GM23248 (cell line): ENCODE results near the gene TP63. TPM values are rescaled to one million over a fixed set of nuclear protein-coding genes. Genes with fewer than 3 reads are reported as not detected.
A peak's percentile ranks its signal among the peaks of the same experiment; 100 is the strongest.

Source experiments
- DNase-seq: peaks from one replicate; pipeline ENCODE4 v3.0.0-alpha.2; 2015
- H2AFZ ChIP-seq: fragments of 200-600 bp; sonication (generic); 2 replicates; pipeline ENCODE4 v1.6.1; 2016; ENCODE audit warnings: antibody characterized with exemption
- H3F3A ChIP-seq: fragments of 200-600 bp; sonication (generic); 2 replicates; pipeline ENCODE4 v1.6.1; 2016; ENCODE audit warnings: mild to moderate bottlenecking, antibody characterized with exemption, mixed run types; ENCODE audit not compliant: insufficient read depth
- H3K27ac ChIP-seq: fragments of 200-600 bp; sonication (generic); 2 replicates; pipeline ENCODE4 v1.5.1; 2016; ENCODE audit warnings: mild to moderate bottlenecking
- H3K27me3 ChIP-seq: fragments of 200-600 bp; sonication (generic); replicated peaks from 2 replicates; pipeline ENCODE4 v1.6.1; 2016; ENCODE audit warnings: mild to moderate bottlenecking; ENCODE audit not compliant: insufficient read depth
- H3K36me3 ChIP-seq: fragments of 200-600 bp; sonication (generic); 2 replicates; pipeline ENCODE4 v1.6.1; 2016; ENCODE audit warnings: low read depth, mild to moderate bottlenecking
- H3K4me1 ChIP-seq: fragments of 200-600 bp; sonication (generic); 2 replicates; pipeline ENCODE4 v1.6.1; 2016; ENCODE audit warnings: mild to moderate bottlenecking; ENCODE audit not compliant: insufficient read depth
- H3K4me2 ChIP-seq: fragments of 200-600 bp; sonication (generic); one replicate; pipeline ENCODE4 v1.6.1; 2016; ENCODE audit warnings: mild to moderate bottlenecking; ENCODE audit not compliant: unreplicated experiment
- H3K4me3 ChIP-seq: fragments of 200-600 bp; sonication (generic); 2 replicates; pipeline ENCODE4 v1.5.1; 2016; ENCODE audit warnings: mild to moderate bottlenecking
- H3K79me2 ChIP-seq: fragments of 200-600 bp; sonication (generic); 2 replicates; pipeline ENCODE4 v1.6.1; 2016; ENCODE audit warnings: mild to moderate bottlenecking; ENCODE audit not compliant: insufficient read depth
- H3K9ac ChIP-seq: fragments of 200-600 bp; sonication (generic); 2 replicates; pipeline ENCODE4 v1.6.1; 2016; ENCODE audit warnings: mild to moderate bottlenecking
- H3K9me2 ChIP-seq: fragments of 200-600 bp; sonication (generic); 2 replicates; pipeline ENCODE4 v1.6.1; 2016; ENCODE audit warnings: mixed run types, mild to moderate bottlenecking, moderate library complexity; ENCODE audit not compliant: insufficient read depth
- H3K9me3 ChIP-seq: fragments of 200-600 bp; sonication (generic); one replicate; pipeline ENCODE4 v1.6.1; 2017; ENCODE audit warnings: low read depth
- H4K20me1 ChIP-seq: fragments of 200-600 bp; sonication (generic); 2 replicates; pipeline ENCODE4 v1.6.0; 2016; ENCODE audit not compliant: insufficient read depth
- EZH2 ChIP-seq: fragments of 200-600 bp; sonication (generic); IDR thresholded peaks from 2 replicates; pipeline ENCODE4 v1.6.1; 2018; ENCODE audit warnings: antibody characterized with exemption, mild to moderate bottlenecking; ENCODE audit not compliant: insufficient read depth, poor library complexity, severe bottlenecking
- EZH2phosphoT487 ChIP-seq: fragments of 200-600 bp; sonication (generic); IDR thresholded peaks from 2 replicates; pipeline ENCODE4 v1.6.1; 2018; ENCODE audit warnings: antibody characterized with exemption, moderate library complexity, mild to moderate bottlenecking, low read depth; ENCODE audit not compliant: insufficient read depth
- WGBS, 2 experiments: methylation state at CpG; one replicate each; pipeline ENCODE4 v1.1.6; 2015 to 2017; ENCODE audit warnings: low lambda C conversion rate in 2 of 2, low coverage in 1 of 2; ENCODE audit errors: missing lambda C conversion rate in 2 of 2; 5-methylcytosine and 5-hydroxymethylcytosine counted together
- in situ Hi-C: fragments of 300-500 bp; cut with MboI; formaldehyde crosslinking; loops from 2 replicates; pipeline ENCODE4 v1.15.0; 2020
- polyA plus RNA-seq: library from polyadenylated mRNA; unstranded; fragments of >200 nt; fragmentation: Nextera tagmentation; extraction: Ambion mirVana; gene quantifications from 2 replicates; pipeline ENCODE4 v1.2.1, GENCODE V29; 2016
- total RNA-seq: library from RNA; depleted of rRNA; stranded (reverse); fragments of >200 nt; shearing (Covaris generic); gene quantifications from 2 replicates; pipeline ENCODE4 v1.2.3, GENCODE V29; 2014

TP63 gene
- total and polyA plus RNA-seq, 2 experiments from 2014 or later = not detected

DNA sequence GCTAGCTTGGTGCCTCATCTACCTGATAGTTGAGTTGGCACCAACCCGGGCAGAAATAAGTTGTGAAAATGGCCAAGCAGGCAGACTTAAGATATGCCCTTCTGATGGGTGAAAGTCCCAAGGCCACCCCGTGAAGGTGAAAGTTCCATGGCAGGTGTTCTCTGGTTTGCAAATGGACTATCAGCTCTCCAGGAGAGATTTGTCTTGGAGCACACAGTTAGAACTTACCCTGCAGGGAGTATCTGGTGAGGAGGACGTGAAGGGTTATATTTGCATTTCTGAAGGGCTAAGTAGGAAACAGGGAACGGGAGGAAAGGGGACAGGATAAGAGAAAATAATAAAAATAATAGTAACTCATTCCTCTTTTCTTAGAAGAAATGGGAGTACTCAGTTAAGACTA, 220.5 kb downstream of the TP63 start:
- Histone ChIP-seq H3K9me2 (no peaks in the 10 kb centered on the region), H4K20me1 (no peaks in the 10 kb centered on the region), H3K79me2 (no peaks in the 10 kb centered on the region), H3K4me3 (no peak overlapping the region), H3K27ac (no peak overlapping the region), H3K27me3 (no peaks in the 10 kb centered on the region), H3K4me2 (no peak overlapping the region), H3K36me3 (no peaks in the 10 kb centered on the region), H2AFZ (no peak overlapping the region), H3K9ac (no peak overlapping the region), H3K4me1 (0 out of 2 replicates have a peak, but pooled peaks cover 16% of the 10 kb centered on the region), H3F3A (no peaks in the 10 kb centered on the region; the same call in 1 of the 2 replicates), H3K9me3 (no peaks in the 10 kb centered on the region)
- no peak for DNase-seq
- TF ChIP-seq EZH2phosphoT487 (no peak), EZH2 (no peak)
- in situ Hi-C loops = no loop called here
- 71 to 81% methylated on average over 4 of the region's 4 CpGs for WGBS, 2 experiments

DNA sequence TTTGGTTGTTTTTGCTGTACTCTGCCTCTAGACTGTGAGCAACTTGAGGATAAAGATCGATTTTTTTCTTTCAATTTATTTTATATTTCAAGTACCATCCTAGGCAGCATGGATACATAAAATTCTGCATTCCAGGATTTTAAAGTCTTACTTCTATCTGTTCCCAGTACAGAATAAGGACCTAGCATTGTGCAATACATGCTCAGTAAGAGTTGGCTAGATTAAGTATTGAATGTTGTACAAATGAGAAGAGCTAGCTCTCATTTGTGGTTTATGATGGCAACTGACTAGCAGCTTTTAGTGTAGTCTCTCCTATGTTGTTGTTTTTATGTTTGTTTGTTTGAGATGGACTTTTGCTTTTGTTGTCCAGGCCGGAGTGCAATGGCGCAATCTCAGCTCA, 222.7 kb downstream of the TP63 start:
- H3F3A ChIP-seq = no peaks in the 10 kb centered on the region
- H3K27ac ChIP-seq = no peak overlapping the region
- no peaks in the 10 kb centered on the region for H3K27me3 ChIP-seq
- H3K4me1 ChIP-seq = 0 out of 2 replicates have a peak, but pooled peaks cover 9% of the 10 kb centered on the region
- H3K4me2 ChIP-seq = no peak overlapping the region
- H3K4me3 ChIP-seq = no peak overlapping the region
- H3K36me3 ChIP-seq = no peaks in the 10 kb centered on the region
- H2AFZ ChIP-seq = no peak overlapping the region
- in situ Hi-C loops = no loop called here
- no peak overlapping the region for H3K9ac ChIP-seq
- H4K20me1 ChIP-seq = no peaks in the 10 kb centered on the region
- TF ChIP-seq EZH2phosphoT487 = no peak
- H3K79me2 ChIP-seq = no peaks in the 10 kb centered on the region
- no peaks in the 10 kb centered on the region for H3K9me2 ChIP-seq
- 96 to 97% methylated on average over 3 of the region's 3 CpGs for WGBS, 2 experiments
- DNase-seq = no peak
- no peaks in the 10 kb centered on the region for H3K9me3 ChIP-seq

DNA sequence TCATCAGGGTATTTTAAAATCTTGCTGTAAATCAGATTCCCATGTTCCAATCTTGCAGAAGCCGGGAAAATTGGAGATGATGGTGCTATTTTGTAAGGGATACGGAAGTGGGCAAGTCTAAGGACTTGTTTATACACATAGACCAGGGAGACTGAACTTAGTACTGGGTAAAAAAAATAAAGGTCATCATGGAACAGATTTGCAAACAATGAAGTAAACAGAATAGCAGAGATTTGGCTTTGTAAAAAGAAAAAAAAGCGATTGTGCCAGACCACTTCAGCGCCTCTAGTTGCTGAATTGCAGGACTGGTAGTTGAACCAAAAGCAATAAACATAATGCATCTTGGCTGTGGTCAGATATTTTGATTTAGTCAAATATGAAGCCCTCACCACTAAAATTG, 229.1 kb downstream of the TP63 start:
- H3K27ac ChIP-seq = no peak overlapping the region
- H3K4me3 ChIP-seq = no peak overlapping the region
- no peaks in the 10 kb centered on the region for H3K36me3 ChIP-seq
- no peak overlapping the region for H2AFZ ChIP-seq
- H3K4me1 ChIP-seq = no peaks in the 10 kb centered on the region
- H3K4me2 ChIP-seq = no peak overlapping the region
- in situ Hi-C loops = no loop called here
- H3K27me3 ChIP-seq = no peaks in the 10 kb centered on the region
- no peaks in the 10 kb centered on the region for H3K9me2 ChIP-seq
- no peak for TF ChIP-seq EZH2phosphoT487
- no peaks in the 10 kb centered on the region for H3K9me3 ChIP-seq
- H4K20me1 ChIP-seq = no peaks in the 10 kb centered on the region
- no peak overlapping the region for H3K9ac ChIP-seq
- peaks cover 4% of the 10 kb centered on the region; the same call in 1 of the 2 replicates for H3F3A ChIP-seq
- no peaks in the 10 kb centered on the region for H3K79me2 ChIP-seq
- no peak for DNase-seq
- WGBS, 2 experiments = 93% methylated on average over 4 of the region's 4 CpGs

DNA sequence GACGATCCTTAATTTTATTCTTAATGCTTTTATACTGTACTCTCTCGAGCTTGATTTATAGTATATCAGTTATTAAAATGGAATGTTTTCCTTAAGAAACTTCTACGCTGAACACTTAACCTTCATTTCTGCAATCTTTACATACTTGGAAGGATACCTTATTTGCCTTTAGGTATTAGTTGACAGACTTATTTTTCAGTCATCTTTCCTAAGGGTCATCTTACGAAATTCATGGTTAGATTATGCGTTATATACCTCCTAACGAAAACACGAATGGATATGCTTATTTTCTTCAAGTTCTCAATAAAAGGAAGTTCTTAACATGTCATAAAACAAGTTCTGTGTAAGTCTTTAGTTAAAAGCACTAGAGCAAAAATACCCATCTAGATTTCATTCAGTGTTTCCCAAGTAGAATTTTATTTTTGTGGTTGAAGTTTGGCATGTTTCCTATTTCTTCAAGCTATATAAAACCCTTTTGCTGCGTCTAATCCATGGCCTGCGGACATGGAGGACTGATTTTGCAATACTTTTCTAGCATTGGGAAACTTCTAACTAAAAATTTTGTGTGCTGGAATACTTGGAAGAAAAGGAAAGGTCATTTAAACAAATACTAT, 231.3 kb downstream of the TP63 start:
- no peak overlapping the region for H3K27ac ChIP-seq
- WGBS, 2 experiments = 65 to 70% methylated on average over 9 of the region's 9 CpGs
- no peaks in the 10 kb centered on the region for H3K27me3 ChIP-seq
- no peaks in the 10 kb centered on the region for H4K20me1 ChIP-seq
- no peak overlapping the region for H2AFZ ChIP-seq
- H3K9ac ChIP-seq = no peak overlapping the region
- H3K79me2 ChIP-seq = no peaks in the 10 kb centered on the region
- no peaks in the 10 kb centered on the region for H3K4me1 ChIP-seq
- peak; percentile 61 for DNase-seq
- H3K4me2 ChIP-seq = no peak overlapping the region
- H3K9me2 ChIP-seq = no peaks in the 10 kb centered on the region
- in situ Hi-C loops = no loop called here
- H3K4me3 ChIP-seq = no peak overlapping the region
- no peaks in the 10 kb centered on the region for H3K36me3 ChIP-seq
- H3F3A ChIP-seq = peaks cover 4% of the 10 kb centered on the region; the same call in 1 of the 2 replicates
- no peak for TF ChIP-seq EZH2
- TF ChIP-seq EZH2phosphoT487 = no peak
- H3K9me3 ChIP-seq = no peaks in the 10 kb centered on the region

DNA sequence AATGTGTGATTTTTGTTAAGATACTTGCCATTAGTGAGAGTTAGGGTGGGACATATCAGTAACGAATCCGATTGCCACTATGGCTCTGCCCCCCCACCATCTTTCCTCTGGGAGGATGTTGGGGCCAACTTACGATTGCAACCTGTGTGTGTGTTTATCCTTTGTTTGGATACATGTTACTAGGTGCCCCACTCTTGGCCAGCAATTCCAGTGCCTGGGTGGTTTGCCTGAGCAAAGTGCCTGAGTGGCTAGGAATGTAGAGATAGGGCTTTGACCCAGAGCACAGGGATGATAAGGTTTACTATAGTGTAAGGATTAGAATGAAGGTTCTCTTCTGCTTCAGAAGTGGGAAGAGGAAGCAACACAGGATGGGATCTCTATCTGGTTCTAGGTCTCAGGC, 231.8 kb downstream of the TP63 start:
- Histone ChIP-seq H3K4me2 (no peak overlapping the region), H3K9ac (no peak overlapping the region), H3F3A (peaks cover 4% of the 10 kb centered on the region; the same call in 1 of the 2 replicates), H3K4me1 (no peaks in the 10 kb centered on the region), H3K27ac (no peak overlapping the region), H3K36me3 (no peaks in the 10 kb centered on the region), H3K9me3 (no peaks in the 10 kb centered on the region), H3K4me3 (no peak overlapping the region), H2AFZ (no peak overlapping the region), H3K27me3 (no peaks in the 10 kb centered on the region), H3K79me2 (no peaks in the 10 kb centered on the region), H3K9me2 (no peaks in the 10 kb centered on the region), H4K20me1 (no peaks in the 10 kb centered on the region)
- in situ Hi-C loops = no loop called here
- whole genome bisulfite sequencing, 2 experiments = 68 to 71% methylated on average over 3 of the region's 3 CpGs
- no peak for DNase-seq
- TF ChIP-seq EZH2 = no peak
- no peak for TF ChIP-seq EZH2phosphoT487
